Activated CD4-positive, alpha-beta T cell treated with anti-CD3 and anti-CD28 coated beads for 4 hours (primary cell): ENCODE results near the gene KRTAP10-9.
"Not testable (repeated sequence)": the region's sequence is repeated elsewhere in the genome, so short reads cannot be mapped to it uniquely, and the experiment has no call there.

Source experiments
- DNase-seq, 2 donors: peaks; one replicate each; pipeline ENCODE4 v3.0.0-alpha.2; 2020

Gene KRTAP10-9

GRCh38 chr21:44644878-44645277, 18.0 kb downstream of the KRTAP10-9 start:
- no peak for DNase-seq

DNA sequence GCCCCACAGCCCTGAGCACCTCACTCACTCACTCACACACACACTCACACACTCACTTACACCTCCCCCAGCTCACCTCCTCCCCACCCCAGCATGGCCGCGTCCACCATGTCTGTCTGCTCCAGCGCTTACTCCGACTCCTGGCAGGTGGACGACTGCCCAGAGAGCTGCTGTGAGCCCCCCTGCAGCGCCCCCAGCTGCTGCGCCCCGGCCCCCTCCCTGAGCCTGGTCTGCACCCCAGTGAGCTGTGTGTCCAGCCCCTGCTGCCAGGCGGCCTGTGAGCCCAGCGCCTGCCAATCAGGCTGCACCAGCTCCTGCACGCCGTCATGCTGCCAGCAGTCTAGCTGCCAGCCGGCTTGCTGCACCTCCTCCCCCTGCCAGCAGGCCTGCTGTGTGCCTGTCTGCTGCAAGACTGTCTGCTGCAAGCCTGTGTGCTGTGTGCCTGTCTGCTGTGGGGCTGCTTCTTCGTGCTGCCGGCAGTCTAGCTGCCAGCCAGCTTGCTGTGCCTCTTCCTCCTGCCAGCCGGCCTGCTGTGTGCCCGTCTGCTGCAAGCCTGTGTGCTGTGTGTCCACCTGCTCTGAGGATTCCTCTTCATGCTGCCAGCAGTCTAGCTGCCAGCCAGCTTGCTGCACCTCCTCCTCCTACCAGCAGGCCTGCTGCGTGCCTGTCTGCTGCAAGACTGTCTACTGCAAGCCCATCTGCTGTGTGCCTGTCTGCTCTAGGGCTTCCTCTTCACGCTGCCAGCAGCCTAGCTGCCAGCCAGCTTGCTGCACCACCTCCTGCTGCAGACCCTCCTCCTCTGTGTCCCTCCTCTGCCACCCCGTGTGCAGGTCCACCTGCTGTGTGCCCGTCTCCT, 19.7 kb downstream of the KRTAP10-9 start, which contains the start of gene KRTAP10-11:
Gene KRTAP10-11 (plus strand): TSS at position 49 of the 856 bp plus-strand sequence. CDS start 45 bp downstream, at position 94.
- DNase-seq: not testable (repeated sequence)

- DNase-seq: no peak
These were observed 20.3 kb downstream of the KRTAP10-9 start for GRCh38 chr21:44647222-44647552.

GRCh38 chr21:44648557-44649311, 21.8 kb downstream of the KRTAP10-9 start:
- no peak for DNase-seq

- DNase-seq: no peak
These were observed 22.7 kb downstream of the KRTAP10-9 start for GRCh38 chr21:44649521-44650100.

GRCh38 chr21:44650265-44650972, 23.5 kb downstream of the KRTAP10-9 start:
- no peak for DNase-seq

- DNase-seq: no peak
These were observed 24.2 kb downstream of the KRTAP10-9 start for GRCh38 chr21:44650973-44651675.

DNA sequence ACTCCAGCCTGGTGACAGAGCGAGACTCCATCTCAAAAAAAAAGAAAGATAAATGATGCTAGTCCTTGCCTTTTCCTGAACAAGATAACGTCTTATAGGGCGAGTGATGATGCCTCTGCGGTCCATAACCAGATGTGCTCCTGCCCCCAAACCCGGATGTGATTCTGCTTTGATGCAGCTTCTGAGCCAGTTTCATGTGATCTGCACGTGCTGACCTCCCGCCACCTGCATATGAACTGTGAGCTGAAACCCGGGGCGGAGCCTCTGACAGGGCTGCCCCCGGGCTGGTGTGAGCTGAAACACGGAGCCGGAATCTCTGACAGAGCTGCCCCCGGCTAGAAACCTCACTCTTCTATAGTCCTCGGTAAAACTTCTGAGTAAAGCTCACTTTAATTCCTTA, 26.2 kb downstream of the KRTAP10-9 start:
- DNase-seq: no peak

- peak; percentile 16 to 43 for DNase-seq
These were observed 27.0 kb downstream of the KRTAP10-9 start for GRCh38 chr21:44653656-44654575.

GRCh38 chr21:44654576-44655175, 27.8 kb downstream of the KRTAP10-9 start, which contains the start of gene KRTAP12-4:
Gene KRTAP12-4 (minus strand): TSS chr21:44654659. CDS start chr21:44654614, 45 bp downstream.
- DNase-seq: no peak

DNA sequence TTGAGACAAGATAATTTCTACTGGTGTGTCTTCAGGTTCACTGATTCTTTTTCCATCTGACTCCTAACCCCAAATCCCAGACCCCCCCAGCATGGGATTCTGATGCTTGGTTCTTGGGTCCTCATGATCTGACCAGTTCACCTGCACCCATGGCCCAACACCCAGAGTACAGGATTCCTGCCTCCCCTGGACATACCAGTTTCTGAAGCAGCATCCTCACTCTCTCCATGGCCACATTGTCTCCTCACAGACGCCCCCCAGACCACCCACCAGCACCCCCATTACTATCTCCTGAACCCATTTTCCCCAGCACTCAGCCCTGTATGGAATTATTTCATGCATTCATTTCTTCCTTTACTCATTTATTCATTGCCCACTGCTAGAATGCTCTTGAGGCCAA, 30.0 kb downstream of the KRTAP10-9 start:
- DNase-seq: no peak

GRCh38 chr21:44657635-44658540, 31.0 kb downstream of the KRTAP10-9 start, which contains the start of gene KRTAP12-3:
Gene KRTAP12-3 (plus strand): TSS chr21:44657932. CDS start chr21:44657980, 48 bp downstream.
- peak in 1 of 2 donors; percentile 42 for DNase-seq

DNA sequence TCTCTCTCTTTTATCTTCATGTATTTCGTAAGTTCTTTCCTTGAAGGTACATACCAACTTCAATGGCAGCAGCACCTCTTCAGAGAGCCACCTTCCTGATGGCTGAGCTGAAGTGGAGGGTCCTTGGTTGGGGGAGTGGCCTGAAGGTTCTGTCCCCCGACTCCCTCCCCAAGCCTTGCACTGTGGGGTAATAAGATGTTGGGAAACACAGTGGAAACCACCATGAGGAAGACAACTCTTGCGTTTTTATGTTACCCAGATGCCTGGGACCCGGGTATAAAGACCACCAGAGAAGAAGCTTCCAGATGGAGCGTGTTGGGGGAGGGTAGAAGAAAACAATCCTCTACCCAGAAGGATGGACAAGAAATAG, 31.6 kb downstream of the KRTAP10-9 start:
- no peak for DNase-seq

- DNase-seq: no peak
These were observed 32.2 kb downstream of the KRTAP10-9 start for GRCh38 chr21:44658913-44659595.

DNA sequence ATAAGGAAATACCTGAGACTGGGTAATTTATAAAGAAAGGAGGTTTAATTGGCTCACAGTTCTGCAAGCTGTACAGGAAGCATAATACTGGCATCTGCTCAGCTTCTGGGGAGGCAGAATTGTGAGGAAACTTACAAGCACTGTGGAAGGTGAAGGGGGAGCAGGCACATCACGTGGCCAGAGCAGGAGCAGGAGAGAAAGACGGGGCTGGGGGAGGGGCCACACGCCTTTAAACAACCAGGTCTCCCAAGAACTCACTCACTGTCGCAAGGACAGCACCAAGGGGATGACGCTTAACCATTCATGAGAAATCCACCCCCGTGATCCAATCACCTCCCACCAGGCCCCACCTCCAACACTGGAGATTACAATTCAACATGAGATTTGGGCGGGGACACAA, 34.7 kb downstream of the KRTAP10-9 start:
- DNase-seq: not testable (repeated sequence)

DNA sequence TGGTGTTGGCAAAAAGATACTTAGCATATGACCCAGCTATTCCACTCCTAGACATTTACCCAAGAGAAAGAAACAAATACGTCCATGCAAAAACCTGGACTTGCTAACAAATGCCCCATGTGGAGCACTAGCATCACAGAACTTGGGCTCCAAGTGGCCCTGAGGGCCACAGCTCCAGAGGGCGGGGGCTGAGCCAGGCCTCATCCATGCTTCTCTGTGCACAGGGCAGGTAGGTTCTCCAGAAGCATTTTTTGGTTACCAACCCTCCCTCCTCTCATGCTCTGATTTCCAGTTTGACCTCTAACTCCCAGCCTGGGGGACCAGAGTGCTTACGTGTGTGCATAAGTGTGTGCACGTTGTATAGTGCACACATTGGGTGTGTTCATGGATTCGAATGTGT, 37.8 kb downstream of the KRTAP10-9 start:
- DNase-seq: no peak

DNA sequence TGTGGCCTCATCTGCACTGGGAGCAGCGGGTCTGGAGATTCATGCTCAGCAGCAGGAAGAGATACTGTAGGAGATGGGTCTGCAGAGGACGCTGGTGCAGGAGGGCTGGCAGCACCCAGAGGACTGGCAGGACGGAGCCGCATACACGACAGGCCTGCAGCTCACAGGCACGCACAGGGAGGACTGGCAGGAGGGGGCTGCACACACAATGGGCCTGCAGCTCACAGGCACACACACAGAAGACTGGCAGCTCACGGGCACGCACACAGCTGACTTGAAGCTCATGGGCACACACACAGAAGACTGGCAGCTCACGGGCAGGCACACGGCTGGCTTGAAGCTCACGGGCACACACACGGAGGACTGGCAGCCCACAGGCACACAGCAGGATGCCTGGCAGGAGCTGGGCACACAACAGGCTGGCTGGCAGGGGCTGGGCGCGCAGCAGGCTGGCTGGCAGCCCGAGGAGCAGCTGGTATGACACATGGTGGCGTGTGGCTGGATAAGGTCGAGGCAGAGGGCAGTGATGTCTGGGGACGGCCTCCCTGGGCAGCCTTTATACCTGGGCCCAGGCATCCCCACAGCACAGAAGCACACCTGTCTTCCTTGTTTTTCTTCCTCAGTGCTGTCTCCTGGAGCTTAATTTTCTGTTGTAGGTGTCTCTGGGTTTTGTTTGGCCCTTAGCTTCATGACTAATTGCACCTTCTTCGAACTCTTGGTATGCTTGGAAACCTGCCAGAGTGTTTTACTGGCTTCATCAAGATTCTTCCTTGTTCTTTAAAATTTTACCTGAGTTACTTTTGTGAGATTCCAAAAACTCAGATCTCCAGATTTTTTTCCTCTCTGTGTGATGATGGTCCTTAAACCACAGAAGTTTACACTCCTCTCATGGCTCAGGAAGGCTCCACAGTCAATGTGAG, 39.8 kb downstream of the KRTAP10-9 start, which contains the start of gene KRTAP12-2:
Gene KRTAP12-2 (minus strand): TSS at position 527 of the 920 bp plus-strand sequence. CDS start 41 bp downstream, at position 486.
- DNase-seq: no peak
